ENCODE results near the gene ZNF800. TPM values are rescaled to one million over a fixed set of nuclear protein-coding genes. Genes with fewer than 3 reads are reported as not detected.

ZNF800 gene
- total and polyA plus RNA-seq, 2 experiments from 2014 or later = 16.9 to 20.8 TPM

GRCh38 chr7:127337581-127337980 lies 54.9 kb downstream of the ZNF800 start:
- H4K20me1 ChIP-seq (ENCODE audit: insufficient read depth) = no peaks in the 10 kb centered on the region
- no peak overlapping the region for H3K4me3 ChIP-seq
- DNase-seq = no peak
- no peaks in the 10 kb centered on the region for H3K9me3 ChIP-seq (ENCODE audit: low read depth)
- H3K9ac ChIP-seq = no peak overlapping the region
- 40 to 44% methylated on average over 5 of the region's 5 CpGs for WGBS, 2 experiments (ENCODE audit: low coverage in 1 of 2, low lambda C conversion rate in 2 of 2, missing lambda C conversion rate in 2 of 2)
- H3F3A ChIP-seq (ENCODE audit: insufficient read depth) = no peaks in the 10 kb centered on the region
- no peaks in the 10 kb centered on the region for H3K36me3 ChIP-seq (ENCODE audit: low read depth)
- no peak overlapping the region for H2AFZ ChIP-seq
- no peaks in the 10 kb centered on the region for H3K9me2 ChIP-seq (ENCODE audit: insufficient read depth)
- in situ Hi-C loops (cut with MboI) = no loop called here
- no peak overlapping the region for H3K4me2 ChIP-seq (ENCODE audit: unreplicated experiment)
- no peaks in the 10 kb centered on the region for H3K4me1 ChIP-seq (ENCODE audit: insufficient read depth)
- TF ChIP-seq EZH2 (IDR thresholded peaks at IDR 0.05; ENCODE audit: insufficient read depth, poor library complexity, severe bottlenecking) = no peak
- no peak for TF ChIP-seq EZH2phosphoT487 (IDR thresholded peaks at IDR 0.05; ENCODE audit: insufficient read depth, low read depth)
- H3K79me2 ChIP-seq (ENCODE audit: insufficient read depth) = no peaks in the 10 kb centered on the region
- H3K27ac ChIP-seq = no peak overlapping the region
- no peaks in the 10 kb centered on the region for H3K27me3 ChIP-seq (replicated peaks; ENCODE audit: insufficient read depth)

GRCh38 chr7:127336458-127336857 lies 56.0 kb downstream of the ZNF800 start:
- 91 to 95% methylated on average over 2 of the region's 2 CpGs for WGBS, 2 experiments (ENCODE audit: low coverage in 1 of 2, low lambda C conversion rate in 2 of 2, missing lambda C conversion rate in 2 of 2)
- in situ Hi-C loops (cut with MboI) = no loop called here
- H3K27me3 ChIP-seq (replicated peaks; ENCODE audit: insufficient read depth) = no peaks in the 10 kb centered on the region

GRCh38 chr7:127332880-127333279 lies 59.6 kb downstream of the ZNF800 start:
- no peak overlapping the region for H3K4me2 ChIP-seq (ENCODE audit: unreplicated experiment)
- in situ Hi-C loops (cut with MboI) = no loop called here
- H3K9ac ChIP-seq = no peak overlapping the region
- H4K20me1 ChIP-seq (ENCODE audit: insufficient read depth) = no peaks in the 10 kb centered on the region
- no peak overlapping the region for H2AFZ ChIP-seq
- 18 to 30% methylated on average over 2 of the region's 2 CpGs for WGBS, 2 experiments (ENCODE audit: low coverage in 1 of 2, low lambda C conversion rate in 2 of 2, missing lambda C conversion rate in 2 of 2)
- no peaks in the 10 kb centered on the region for H3K9me3 ChIP-seq (ENCODE audit: low read depth)
- H3F3A ChIP-seq (ENCODE audit: insufficient read depth) = no peaks in the 10 kb centered on the region
- H3K4me1 ChIP-seq (ENCODE audit: insufficient read depth) = no peaks in the 10 kb centered on the region
- TF ChIP-seq EZH2phosphoT487 (IDR thresholded peaks at IDR 0.05; ENCODE audit: insufficient read depth, low read depth) (no peak), EZH2 (IDR thresholded peaks at IDR 0.05; ENCODE audit: insufficient read depth, poor library complexity, severe bottlenecking) (no peak)
- H3K79me2 ChIP-seq (ENCODE audit: insufficient read depth) = no peaks in the 10 kb centered on the region
- no peaks in the 10 kb centered on the region for H3K9me2 ChIP-seq (ENCODE audit: insufficient read depth)
- H3K27ac ChIP-seq = no peak overlapping the region
- no peaks in the 10 kb centered on the region for H3K27me3 ChIP-seq (replicated peaks; ENCODE audit: insufficient read depth)
- no peak for DNase-seq
- no peaks in the 10 kb centered on the region for H3K36me3 ChIP-seq (ENCODE audit: low read depth)
- H3K4me3 ChIP-seq = no peak overlapping the region

More at GRCh38 chr7:127336458-127336857, 56.0 kb downstream of the ZNF800 start:
- Histone ChIP-seq H3K9me3 (ENCODE audit: low read depth) (no peaks in the 10 kb centered on the region), H3K4me3 (no peak overlapping the region), H3K9me2 (ENCODE audit: insufficient read depth) (no peaks in the 10 kb centered on the region), H3K4me1 (ENCODE audit: insufficient read depth) (no peaks in the 10 kb centered on the region), H3K27ac (no peak overlapping the region), H3K36me3 (ENCODE audit: low read depth) (no peaks in the 10 kb centered on the region), H2AFZ (no peak overlapping the region), H3F3A (ENCODE audit: insufficient read depth) (no peaks in the 10 kb centered on the region), H3K4me2 (ENCODE audit: unreplicated experiment) (no peak overlapping the region), H4K20me1 (ENCODE audit: insufficient read depth) (no peaks in the 10 kb centered on the region), H3K9ac (no peak overlapping the region), H3K79me2 (ENCODE audit: insufficient read depth) (no peaks in the 10 kb centered on the region)
- TF ChIP-seq EZH2phosphoT487 (IDR thresholded peaks at IDR 0.05; ENCODE audit: insufficient read depth, low read depth) = no peak
- TF ChIP-seq EZH2 (IDR thresholded peaks at IDR 0.05; ENCODE audit: insufficient read depth, poor library complexity, severe bottlenecking) = no peak
- DNase-seq = no peak

- Histone ChIP-seq H3F3A (ENCODE audit: insufficient read depth) (no peaks in the 10 kb centered on the region), H3K4me2 (ENCODE audit: unreplicated experiment) (no peak overlapping the region), H2AFZ (no peak overlapping the region), H3K9me2 (ENCODE audit: insufficient read depth) (no peaks in the 10 kb centered on the region), H3K9me3 (ENCODE audit: low read depth) (no peaks in the 10 kb centered on the region), H3K36me3 (ENCODE audit: low read depth) (no peaks in the 10 kb centered on the region), H3K9ac (no peak overlapping the region), H3K79me2 (ENCODE audit: insufficient read depth) (no peaks in the 10 kb centered on the region), H4K20me1 (ENCODE audit: insufficient read depth) (no peaks in the 10 kb centered on the region), H3K27me3 (replicated peaks; ENCODE audit: insufficient read depth) (peaks cover 12% of the 10 kb centered on the region; the same call in 1 of the 2 replicates), H3K27ac (no peak overlapping the region), H3K4me3 (no peak overlapping the region), H3K4me1 (ENCODE audit: insufficient read depth) (no peaks in the 10 kb centered on the region)
- DNase-seq = no peak
- no peak for TF ChIP-seq EZH2 (IDR thresholded peaks at IDR 0.05; ENCODE audit: insufficient read depth, poor library complexity, severe bottlenecking)
- TF ChIP-seq EZH2phosphoT487 (IDR thresholded peaks at IDR 0.05; ENCODE audit: insufficient read depth, low read depth) = no peak
- in situ Hi-C loops (cut with MboI) = no loop called here
- WGBS, 2 experiments (ENCODE audit: low coverage in 1 of 2, low lambda C conversion rate in 2 of 2, missing lambda C conversion rate in 2 of 2) = 2 to 17% methylated on average over 1 of the region's 1 CpG
Observed at GRCh38 chr7:127330070-127330469, 62.4 kb downstream of the ZNF800 start.

Measured in GM23248 (cell line).